ENCODE results near the gene TNIK. TPM values are rescaled to one million over a fixed set of nuclear protein-coding genes. Genes with fewer than 3 reads are reported as not detected.

Gene TNIK
- total RNA-seq, 1 donor from 2014 or later: 1.5 TPM

GRCh38 chr3:171366043-171366442 lies 94.2 kb downstream of the TNIK start:
- H3K27me3 Mint-ChIP-seq (ENCODE audit: unreplicated experiment): no peaks in the 10 kb centered on the region
- DNase-seq: no peak
- H3K27ac Mint-ChIP-seq (ENCODE audit: unreplicated experiment): no peak overlapping the region
- H3K9me3 Mint-ChIP-seq (ENCODE audit: unreplicated experiment): no peaks in the 10 kb centered on the region
- no peak overlapping the region for H3K4me3 Mint-ChIP-seq (ENCODE audit: unreplicated experiment)
- no peaks in the 10 kb centered on the region for H3K36me3 Mint-ChIP-seq (ENCODE audit: unreplicated experiment)
- no peak for TF ChIP-seq CTCF (IDR thresholded peaks at IDR 0.05; ENCODE audit: partially characterized antibody, unreplicated experiment)
- peaks cover 5% of the 10 kb centered on the region for H3K4me1 Mint-ChIP-seq (ENCODE audit: low read depth, unreplicated experiment)

- H3K4me3 Mint-ChIP-seq (ENCODE audit: unreplicated experiment): no peak overlapping the region
- no peak for DNase-seq
- H3K36me3 Mint-ChIP-seq (ENCODE audit: unreplicated experiment): no peaks in the 10 kb centered on the region
- H3K4me1 Mint-ChIP-seq (ENCODE audit: low read depth, unreplicated experiment): peaks cover 2% of the 10 kb centered on the region
- H3K27me3 Mint-ChIP-seq (ENCODE audit: unreplicated experiment): no peaks in the 10 kb centered on the region
- H3K27ac Mint-ChIP-seq (ENCODE audit: unreplicated experiment): no peak overlapping the region
- no peak for TF ChIP-seq CTCF (IDR thresholded peaks at IDR 0.05; ENCODE audit: partially characterized antibody, unreplicated experiment)
- H3K9me3 Mint-ChIP-seq (ENCODE audit: unreplicated experiment): no peaks in the 10 kb centered on the region
Observed at GRCh38 chr3:171365489-171365888, 94.7 kb downstream of the TNIK start.

- Mint-ChIP-seq H3K27me3 (ENCODE audit: unreplicated experiment) (no peaks in the 10 kb centered on the region), H3K4me3 (ENCODE audit: unreplicated experiment) (no peak overlapping the region), H3K4me1 (ENCODE audit: low read depth, unreplicated experiment) (no peaks in the 10 kb centered on the region), H3K36me3 (ENCODE audit: unreplicated experiment) (no peaks in the 10 kb centered on the region), H3K9me3 (ENCODE audit: unreplicated experiment) (no peaks in the 10 kb centered on the region), H3K27ac (ENCODE audit: unreplicated experiment) (no peak overlapping the region)
- no peak for DNase-seq
- no peak for TF ChIP-seq CTCF (IDR thresholded peaks at IDR 0.05; ENCODE audit: partially characterized antibody, unreplicated experiment)
Observed at GRCh38 chr3:171364500-171364899, 95.7 kb downstream of the TNIK start.

- no peak for DNase-seq
- no peak for TF ChIP-seq CTCF (IDR thresholded peaks at IDR 0.05; ENCODE audit: partially characterized antibody, unreplicated experiment)
- Mint-ChIP-seq H3K27me3 (ENCODE audit: unreplicated experiment) (no peaks in the 10 kb centered on the region), H3K27ac (ENCODE audit: unreplicated experiment) (no peak overlapping the region), H3K36me3 (ENCODE audit: unreplicated experiment) (no peaks in the 10 kb centered on the region), H3K4me1 (ENCODE audit: low read depth, unreplicated experiment) (no peaks in the 10 kb centered on the region), H3K9me3 (ENCODE audit: unreplicated experiment) (no peaks in the 10 kb centered on the region), H3K4me3 (ENCODE audit: unreplicated experiment) (no peak overlapping the region)
Observed at GRCh38 chr3:171363202-171363601, 97.0 kb downstream of the TNIK start.

GRCh38 chr3:171362575-171362974 lies 97.6 kb downstream of the TNIK start:
- no peak for DNase-seq
- Mint-ChIP-seq H3K4me1 (ENCODE audit: low read depth, unreplicated experiment) (no peaks in the 10 kb centered on the region), H3K9me3 (ENCODE audit: unreplicated experiment) (no peaks in the 10 kb centered on the region), H3K27me3 (ENCODE audit: unreplicated experiment) (no peaks in the 10 kb centered on the region), H3K36me3 (ENCODE audit: unreplicated experiment) (no peaks in the 10 kb centered on the region), H3K27ac (ENCODE audit: unreplicated experiment) (no peak overlapping the region), H3K4me3 (ENCODE audit: unreplicated experiment) (no peak overlapping the region)
- TF ChIP-seq CTCF (IDR thresholded peaks at IDR 0.05; ENCODE audit: partially characterized antibody, unreplicated experiment): no peak

All from glutamatergic neuron (in vitro differentiated cells).